DOHH2 (cell line): ENCODE measurements around the gene FAM117B.

ENCODE experiments used
- H3F3A ChIP-seq: fragments of 200-600 bp; sonication (generic), shearing (Covaris generic); 2 replicates; pipeline ENCODE4 v1.6.0; 2016; ENCODE audit warnings: antibody characterized with exemption, mild to moderate bottlenecking; ENCODE audit not compliant: control insufficient read depth, insufficient read depth
- H3K27ac ChIP-seq: fragments of 200-600 bp; sonication (generic); 2 replicates; pipeline ENCODE4 v1.5.1; 2014; ENCODE audit warnings: low read depth, mild to moderate bottlenecking, low read length, moderate library complexity
- H3K27me3 ChIP-seq: fragments of 200-600 bp; sonication (generic); 2 replicates; pipeline ENCODE4 v1.6.1; 2014; ENCODE audit warnings: mild to moderate bottlenecking, low read length, mixed read lengths; ENCODE audit not compliant: control insufficient read depth
- H3K36me3 ChIP-seq: fragments of 200-600 bp; sonication (generic); 2 replicates; pipeline ENCODE4 v1.6.1; 2014; ENCODE audit warnings: mild to moderate bottlenecking, low read length, moderate library complexity, mixed read lengths; ENCODE audit not compliant: control insufficient read depth
- H3K4me1 ChIP-seq: fragments of 200-600 bp; sonication (generic); 2 replicates; pipeline ENCODE4 v1.6.1; 2014; ENCODE audit warnings: mild to moderate bottlenecking, low read length, mixed read lengths; ENCODE audit not compliant: control insufficient read depth
- H3K4me2 ChIP-seq: fragments of 200-600 bp; sonication (generic); 2 replicates; pipeline ENCODE4 v1.6.0; 2014; ENCODE audit warnings: mild to moderate bottlenecking, low read length, moderate library complexity
- H3K4me3 ChIP-seq: fragments of 200-600 bp; sonication (generic); 2 replicates; pipeline ENCODE4 v1.5.1; 2014; ENCODE audit warnings: mild to moderate bottlenecking, low read length, mixed read lengths
- H3K79me2 ChIP-seq: fragments of 200-600 bp; sonication (generic); 2 replicates; pipeline ENCODE4 v1.6.1; 2014; ENCODE audit warnings: mild to moderate bottlenecking, low read length, mixed read lengths; ENCODE audit not compliant: control insufficient read depth
- H3K9me2 ChIP-seq: fragments of 200-600 bp; sonication (generic); replicated peaks from 2 replicates; pipeline ENCODE4 v1.6.1; 2014; ENCODE audit warnings: mild to moderate bottlenecking, low read length, mixed read lengths; ENCODE audit not compliant: control insufficient read depth
- H3K9me3 ChIP-seq: fragments of 200-600 bp; sonication (generic); 2 replicates; pipeline ENCODE4 v1.6.1; 2014; ENCODE audit warnings: antibody characterized with exemption, low read length, mixed read lengths; ENCODE audit not compliant: control insufficient read depth, insufficient read depth
- H4K20me1 ChIP-seq: fragments of 200-600 bp; sonication (generic); 2 replicates; pipeline ENCODE4 v1.6.0; 2014; ENCODE audit warnings: low read depth, mild to moderate bottlenecking, antibody characterized with exemption, low read length, moderate library complexity; ENCODE audit not compliant: control insufficient read depth, insufficient read depth
- EZH2phosphoT487 ChIP-seq: fragments of 200-600 bp; sonication (generic); IDR thresholded peaks from 2 replicates; pipeline ENCODE4 v1.6.1; 2017; ENCODE audit warnings: borderline replicate concordance, mild to moderate bottlenecking, antibody characterized with exemption, low read length, moderate library complexity, mixed read lengths
- TF ChIP-seq, protein P1 (sequence below): fragments of 200-600 bp; sonication (generic); IDR thresholded peaks from one replicate; pipeline ENCODE4 v1.5.1; 2014; ENCODE audit warnings: antibody characterized with exemption, mild to moderate bottlenecking, low read depth, low read length; ENCODE audit not compliant: poor library complexity, severe bottlenecking

The FAM117B gene

DNA sequence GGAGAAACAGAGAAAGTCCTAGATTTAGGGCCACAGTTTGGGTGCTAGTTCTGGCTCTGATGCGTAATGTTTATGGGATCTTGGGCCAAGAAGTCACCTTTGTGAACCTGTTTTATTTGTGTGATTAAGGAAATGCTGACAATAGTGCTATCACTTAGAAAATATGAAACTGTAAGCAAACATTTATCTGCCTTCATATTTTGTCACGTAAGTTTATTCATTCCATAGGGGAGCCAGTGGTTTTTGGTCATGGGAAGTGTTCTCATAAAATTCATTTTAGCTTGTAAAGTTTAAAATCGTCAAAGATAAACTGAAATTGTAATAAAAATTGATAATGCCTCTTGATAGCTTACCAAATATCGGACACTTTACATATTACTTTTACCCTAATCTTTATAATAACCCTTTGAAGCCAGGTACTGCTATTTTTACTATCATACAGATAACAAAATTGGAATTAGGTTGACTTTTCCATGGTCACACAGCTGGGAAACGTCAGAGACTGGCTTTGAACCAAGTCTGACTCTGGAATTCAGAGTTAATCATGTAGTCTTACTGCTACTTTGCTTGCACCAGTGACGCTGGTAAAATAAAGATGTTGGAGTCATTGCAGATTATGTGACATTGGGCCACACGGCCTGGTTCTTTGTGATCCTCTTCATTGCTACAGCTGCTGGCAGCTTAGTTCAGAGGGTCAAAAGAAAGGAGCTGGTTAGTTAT, 137.1 kb downstream of the FAM117B start:
- Histone ChIP-seq H3K9me2 (no peaks in the 10 kb centered on the region), H3K79me2 (no peaks in the 10 kb centered on the region), H3K4me2 (no peak overlapping the region), H3K36me3 (peaks cover 4% of the 10 kb centered on the region; the same call in 1 of the 2 replicates), H3K4me3 (no peak overlapping the region), H3K27me3 (no peaks in the 10 kb centered on the region), H3K9me3 (no peaks in the 10 kb centered on the region), H3K4me1 (no peaks in the 10 kb centered on the region), H4K20me1 (no peaks in the 10 kb centered on the region), H3F3A (no peaks in the 10 kb centered on the region), H3K27ac (no peak overlapping the region)
- TF ChIP-seq, protein P1, sequence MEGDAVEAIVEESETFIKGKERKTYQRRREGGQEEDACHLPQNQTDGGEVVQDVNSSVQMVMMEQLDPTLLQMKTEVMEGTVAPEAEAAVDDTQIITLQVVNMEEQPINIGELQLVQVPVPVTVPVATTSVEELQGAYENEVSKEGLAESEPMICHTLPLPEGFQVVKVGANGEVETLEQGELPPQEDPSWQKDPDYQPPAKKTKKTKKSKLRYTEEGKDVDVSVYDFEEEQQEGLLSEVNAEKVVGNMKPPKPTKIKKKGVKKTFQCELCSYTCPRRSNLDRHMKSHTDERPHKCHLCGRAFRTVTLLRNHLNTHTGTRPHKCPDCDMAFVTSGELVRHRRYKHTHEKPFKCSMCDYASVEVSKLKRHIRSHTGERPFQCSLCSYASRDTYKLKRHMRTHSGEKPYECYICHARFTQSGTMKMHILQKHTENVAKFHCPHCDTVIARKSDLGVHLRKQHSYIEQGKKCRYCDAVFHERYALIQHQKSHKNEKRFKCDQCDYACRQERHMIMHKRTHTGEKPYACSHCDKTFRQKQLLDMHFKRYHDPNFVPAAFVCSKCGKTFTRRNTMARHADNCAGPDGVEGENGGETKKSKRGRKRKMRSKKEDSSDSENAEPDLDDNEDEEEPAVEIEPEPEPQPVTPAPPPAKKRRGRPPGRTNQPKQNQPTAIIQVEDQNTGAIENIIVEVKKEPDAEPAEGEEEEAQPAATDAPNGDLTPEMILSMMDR: no peak

DNA sequence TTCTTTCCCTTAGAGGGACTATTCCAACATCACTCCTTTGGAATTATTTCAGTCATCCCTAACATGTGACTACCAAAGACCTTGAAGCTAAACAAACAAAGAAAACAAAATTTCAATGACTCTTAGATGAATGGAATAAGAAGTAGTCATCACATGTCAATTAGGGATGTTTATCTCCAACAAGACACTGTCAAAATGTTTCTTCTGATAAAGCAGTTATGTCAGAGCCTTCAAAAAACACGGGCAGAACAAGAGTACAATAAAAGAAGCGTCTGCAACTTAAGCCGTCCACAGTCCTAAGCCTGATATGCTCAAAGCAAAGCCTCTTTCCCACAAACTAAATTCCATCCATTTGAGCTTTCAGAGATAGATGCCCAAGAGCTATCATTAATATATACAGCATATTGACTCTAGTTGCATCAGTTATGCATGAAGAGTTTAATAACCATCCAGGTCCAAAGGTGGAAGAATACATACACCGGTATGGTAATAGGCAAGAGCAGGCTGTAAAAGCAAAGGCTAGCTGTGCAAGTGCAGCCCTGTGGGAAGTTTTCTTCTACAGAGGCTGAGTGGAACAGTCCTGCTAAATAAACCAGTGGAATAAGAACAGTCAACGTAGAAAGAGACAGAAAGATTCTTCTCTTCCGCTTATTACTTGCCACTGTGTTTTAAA, 138.7 kb downstream of the FAM117B start:
- Histone ChIP-seq H3K9me3 (no peaks in the 10 kb centered on the region), H3K27me3 (no peaks in the 10 kb centered on the region), H3K4me3 (no peak overlapping the region), H3K27ac (no peak overlapping the region), H3F3A (no peaks in the 10 kb centered on the region), H3K4me2 (no peak overlapping the region), H3K4me1 (no peaks in the 10 kb centered on the region), H3K9me2 (no peaks in the 10 kb centered on the region), H3K36me3 (peaks cover 4% of the 10 kb centered on the region; the same call in 1 of the 2 replicates), H4K20me1 (no peaks in the 10 kb centered on the region), H3K79me2 (no peaks in the 10 kb centered on the region)
- no peak for TF ChIP-seq EZH2phosphoT487
- TF ChIP-seq, protein P1: no peak

DNA sequence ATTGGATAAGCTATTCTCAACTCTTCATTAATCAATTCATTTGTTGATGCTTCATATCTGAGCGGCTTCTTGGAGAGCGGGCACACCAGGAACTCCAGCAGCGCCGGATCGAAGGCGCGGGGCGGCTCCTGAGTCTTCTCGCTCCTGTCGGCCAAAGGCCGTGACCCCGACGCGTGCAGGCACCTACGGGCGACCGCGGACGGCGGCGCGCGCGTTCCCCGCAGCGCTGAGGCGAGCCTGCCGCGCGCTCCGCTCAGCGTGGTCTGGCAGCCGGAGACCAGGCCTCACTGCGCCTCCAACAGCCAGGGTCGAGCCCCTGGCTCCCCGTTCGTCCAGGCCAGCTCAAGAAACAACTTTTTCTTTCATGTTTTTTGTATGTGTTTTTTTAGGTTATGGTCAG, 139.3 kb downstream of the FAM117B start:
- H3F3A ChIP-seq: no peaks in the 10 kb centered on the region
- H3K79me2 ChIP-seq: no peaks in the 10 kb centered on the region
- H3K9me2 ChIP-seq: no peaks in the 10 kb centered on the region
- H3K4me1 ChIP-seq: no peaks in the 10 kb centered on the region
- no peak overlapping the region for H3K27ac ChIP-seq
- H3K9me3 ChIP-seq: no peaks in the 10 kb centered on the region
- no peak overlapping the region for H3K4me3 ChIP-seq
- H3K36me3 ChIP-seq: peaks cover 4% of the 10 kb centered on the region; the same call in 1 of the 2 replicates
- no peaks in the 10 kb centered on the region for H3K27me3 ChIP-seq
- H4K20me1 ChIP-seq: no peaks in the 10 kb centered on the region
- H3K4me2 ChIP-seq: no peak overlapping the region
- TF ChIP-seq, protein P1: no peak
- TF ChIP-seq EZH2phosphoT487: no peak
